H1 (cell line): ENCODE data around the gene ZFAND2B. TPM values are rescaled to one million over a fixed set of nuclear protein-coding genes. Genes with fewer than 3 reads are reported as not detected.

Source experiments
- CTCF ChIA-PET: fragments of 300-600 bp; sonication (Branson Sonifier 250); formaldehyde crosslinking; loops from one replicate; lab custom pipeline; 2021; ENCODE audit not compliant: partially characterized antibody; lab: Charles Lee
- POLR2A ChIA-PET: fragments of 300-600 bp; sonication (Branson Sonifier 250); formaldehyde crosslinking; loops from one replicate; lab custom pipeline; 2021; ENCODE audit warnings: inconsistent platforms; ENCODE audit not compliant: partially characterized antibody; lab: Charles Lee
- DNase-seq, 2 experiments: peaks; one replicate each; pipeline versions ENCODE4 v3.0.0 to v3.0.0-alpha.2; 2010 to 2022; ENCODE audit warnings: low spot score in 2 of 2, low read depth in 1 of 2, mixed read lengths in 1 of 2
- FAIRE-seq: peaks from 2 replicates; lab custom pipeline; 2011; peaks lifted over from hg19 to GRCh38; lab: Jason Lieb, UNC
- H2AFZ ChIP-seq: 2 replicates; pipeline ENCODE4 v1.8.1; 2012; ENCODE audit warnings: low read length, inconsistent platforms
- H2AK5ac ChIP-seq: 2 replicates; pipeline ENCODE4 v1.6.1; 2013; ENCODE audit warnings: low read depth, low read length
- H2BK120ac ChIP-seq: replicated peaks from 2 replicates; pipeline ENCODE3; 2013; ENCODE audit warnings: low read depth, low read length, inconsistent platforms
- H2BK12ac ChIP-seq: 2 replicates; pipeline ENCODE4 v1.6.1; 2013; ENCODE audit warnings: low read depth, low read length
- H2BK15ac ChIP-seq: 2 replicates; pipeline ENCODE4 v1.6.1; 2013; ENCODE audit warnings: low read length
- H2BK20ac ChIP-seq: 2 replicates; pipeline ENCODE4 v1.6.1; 2013; ENCODE audit warnings: low read length
- H2BK5ac ChIP-seq: 2 replicates; pipeline ENCODE4 v1.6.1; 2013; ENCODE audit warnings: low read depth, low read length
- H3K14ac ChIP-seq: 2 replicates; pipeline ENCODE4 v1.6.1; 2013; ENCODE audit warnings: inconsistent platforms; ENCODE audit not compliant: insufficient read length
- H3K18ac ChIP-seq: 2 replicates; pipeline ENCODE4 v1.6.1; 2013; ENCODE audit warnings: low read length; ENCODE audit errors: extremely low read depth
- H3K23ac ChIP-seq: 2 replicates; pipeline ENCODE4 v1.6.1; 2013; ENCODE audit warnings: inconsistent platforms; ENCODE audit not compliant: insufficient read length
- H3K23me2 ChIP-seq: 2 replicates; pipeline ENCODE4 v1.6.1; 2013; ENCODE audit warnings: low read depth, low read length
- H3K27ac ChIP-seq: 2 replicates; pipeline ENCODE4 v1.6.1; 2011; ENCODE audit warnings: low read depth, low read length, inconsistent platforms
- H3K27me3 ChIP-seq, 4 experiments: replicated peaks in 1 of 4; 1 replicate in 1 of 4; 2 replicates in 3 of 4; pipeline versions ENCODE4 v1.6.1 to v1.8.1; 2011 to 2013; ENCODE audit warnings: low read length in 3 of 4, mild to moderate bottlenecking in 3 of 4, inconsistent platforms in 2 of 4, mixed read lengths in 2 of 4, moderate library complexity in 1 of 4; ENCODE audit not compliant: control insufficient read depth in 3 of 4, insufficient read depth in 3 of 4; ENCODE audit errors: extremely low read depth in 1 of 4
- H3K36me3 ChIP-seq, 4 experiments: 2 replicates each; pipeline versions ENCODE4 v1.6.1 to v1.8.1; 2011 to 2013; ENCODE audit warnings: mild to moderate bottlenecking in 4 of 4, low read length in 3 of 4, moderate library complexity in 2 of 4, control low read depth in 1 of 4, inconsistent platforms in 1 of 4; ENCODE audit not compliant: insufficient read depth in 4 of 4, control insufficient read depth in 2 of 4
- H3K4ac ChIP-seq: replicated peaks from 2 replicates; pipeline ENCODE3; 2013; ENCODE audit warnings: low read length, low read depth, mixed read lengths, inconsistent platforms; ENCODE audit not compliant: insufficient read length
- H3K4me1 ChIP-seq, 4 experiments: replicated peaks in 1 of 4; 1 replicate in 1 of 4; 2 replicates in 3 of 4; pipeline versions ENCODE4 v1.6.1 to v1.8.1; 2011 to 2013; ENCODE audit warnings: low read length in 3 of 4, inconsistent platforms in 2 of 4, mixed read lengths in 1 of 4; ENCODE audit not compliant: insufficient read depth in 4 of 4, control insufficient read depth in 3 of 4
- H3K4me2 ChIP-seq, 2 experiments: 2 replicates each; pipeline versions ENCODE4 v1.6.1 to v1.8.1; 2011 to 2013; ENCODE audit warnings: low read depth in 2 of 2, low read length in 2 of 2, control low read depth in 1 of 2, inconsistent platforms in 1 of 2, mild to moderate bottlenecking in 1 of 2; ENCODE audit not compliant: insufficient read depth in 1 of 2
- H3K4me3 ChIP-seq, 4 experiments: fragments of 200-600, 300-600 bp in 1 of 4; sonication (generic), shearing (Covaris generic), sonication (Bioruptor Twin) in 1 of 4; 2 replicates each; pipeline versions ENCODE4 v1.5.1 to v1.8.1; 2011 to 2016; ENCODE audit warnings: low read length in 4 of 4, low read depth in 3 of 4, control low read depth in 2 of 4, inconsistent platforms in 2 of 4, mild to moderate bottlenecking in 2 of 4, mixed read lengths in 1 of 4, moderate library complexity in 1 of 4; ENCODE audit not compliant: insufficient read depth in 2 of 4; ENCODE audit errors: extremely low read depth in 1 of 4
- H3K56ac ChIP-seq: replicated peaks from 2 replicates; pipeline ENCODE3; 2013; ENCODE audit warnings: low read depth, mild to moderate bottlenecking, mixed read lengths, low read length, inconsistent platforms; ENCODE audit not compliant: insufficient read length
- H3K79me1 ChIP-seq: 2 replicates; pipeline ENCODE4 v1.6.1; 2013; ENCODE audit warnings: low read depth, low read length, control low read depth
- H3K79me2 ChIP-seq, 2 experiments: 2 replicates each; pipeline versions ENCODE4 v1.6.1 to v1.8.1; 2012 to 2013; ENCODE audit warnings: low read length in 2 of 2, mild to moderate bottlenecking in 2 of 2, inconsistent platforms in 1 of 2; ENCODE audit not compliant: insufficient read depth in 2 of 2, control insufficient read depth in 1 of 2
- H3K9ac ChIP-seq, 4 experiments: replicated peaks in 1 of 4; 1 replicate in 1 of 4; 2 replicates in 3 of 4; pipeline versions ENCODE4 v1.6.1 to v1.8.1; 2011 to 2013; ENCODE audit warnings: low read depth in 3 of 4, low read length in 3 of 4, control low read depth in 2 of 4, mild to moderate bottlenecking in 2 of 4, moderate library complexity in 2 of 4, inconsistent platforms in 1 of 4; ENCODE audit errors: extremely low read depth in 1 of 4
- H3K9me3 ChIP-seq, 2 experiments: 2 replicates each; pipeline versions ENCODE4 v1.6.1 to v1.8.1; 2012 to 2013; ENCODE audit warnings: mild to moderate bottlenecking in 2 of 2, moderate library complexity in 2 of 2, control low read depth in 1 of 2, inconsistent platforms in 1 of 2, low read depth in 1 of 2, low read length in 1 of 2, mixed read lengths in 1 of 2; ENCODE audit not compliant: insufficient read depth in 2 of 2
- H4K20me1 ChIP-seq, 2 experiments: replicated peaks in 1 of 2; 2 replicates each; pipeline versions ENCODE3 to v1.8.1; 2011 to 2013; ENCODE audit warnings: inconsistent platforms in 2 of 2, low read length in 2 of 2, mild to moderate bottlenecking in 1 of 2; ENCODE audit not compliant: insufficient read depth in 2 of 2, control insufficient read depth in 1 of 2
- H4K5ac ChIP-seq: 2 replicates; pipeline ENCODE4 v1.6.1; 2013; ENCODE audit warnings: low read length, low read depth, mixed read lengths, inconsistent platforms; ENCODE audit not compliant: insufficient read length
- H4K8ac ChIP-seq: 2 replicates; pipeline ENCODE4 v1.8.0; 2013; ENCODE audit warnings: mild to moderate bottlenecking, moderate library complexity, low read length, inconsistent platforms; ENCODE audit not compliant: insufficient read depth; ENCODE audit errors: extremely low read depth
- H4K91ac ChIP-seq: replicated peaks from 2 replicates; pipeline ENCODE3; 2013; ENCODE audit warnings: low read length, mixed read lengths, inconsistent platforms; ENCODE audit not compliant: insufficient read length
- CBX5 ChIP-seq: fragments of 300-800, 300-1000 bp; sonication (generic); IDR thresholded peaks from 2 replicates; pipeline ENCODE4 v1.7.1; 2016; ENCODE audit warnings: antibody characterized with exemption, low read length, low read depth
- CHD1 ChIP-seq: IDR thresholded peaks from 2 replicates; pipeline ENCODE4 v1.6.1; 2012; ENCODE audit warnings: low read depth, low read length, improper control_type of control experiment
- WGBS, 2 experiments: shearing (Covaris generic) in 1 of 2; methylation state at CpG; one replicate each; pipeline versions ENCODE4 v1.1.6 to v1.1.7; 2013 to 2015; ENCODE audit warnings: low lambda C conversion rate in 2 of 2, mixed read lengths in 2 of 2, inconsistent platforms in 1 of 2, low coverage in 1 of 2, missing lambda C conversion rate in 1 of 2; ENCODE audit not compliant: insufficient replicate concordance in 2 of 2, insufficient coverage in 1 of 2, insufficient read length in 1 of 2; ENCODE audit errors: extremely low coverage in 1 of 2, missing lambda C conversion rate in 1 of 2; 5-methylcytosine and 5-hydroxymethylcytosine counted together
- polyA plus RNA-seq, 7 experiments: library from polyadenylated mRNA; depleted of rRNA in 3 of 7; stranded (reverse) in 5 of 7; unstranded in 2 of 7; fragments of >200 nt in 5 of 7; fragments of 200-250 nt in 2 of 7; gene quantifications; 1 replicate in 5 of 7; 2 replicates in 1 of 7; 4 replicates in 1 of 7; pipeline versions ENCODE4 v1.2.1 to v1.2.3, GENCODE V29; 2011 to 2013; ENCODE audit warnings: missing spikeins in 2 of 7, mixed read lengths in 2 of 7
- total RNA-seq: library from RNA; stranded (reverse); fragmentation: NEBNext Ultra II Directional; extraction: Animal tissue kit (Norgen Biotek cat#: 25700); gene quantifications from 2 replicates; pipeline ENCODE4 v1.2.1, GENCODE V29; 2021

ZFAND2B gene
- total and polyA plus RNA-seq, 2 of the 8 experiments (the other 6 are each of a cell fraction or from before 2014, with no cell fraction given) = 16.0 to 17.9 TPM

DNA sequence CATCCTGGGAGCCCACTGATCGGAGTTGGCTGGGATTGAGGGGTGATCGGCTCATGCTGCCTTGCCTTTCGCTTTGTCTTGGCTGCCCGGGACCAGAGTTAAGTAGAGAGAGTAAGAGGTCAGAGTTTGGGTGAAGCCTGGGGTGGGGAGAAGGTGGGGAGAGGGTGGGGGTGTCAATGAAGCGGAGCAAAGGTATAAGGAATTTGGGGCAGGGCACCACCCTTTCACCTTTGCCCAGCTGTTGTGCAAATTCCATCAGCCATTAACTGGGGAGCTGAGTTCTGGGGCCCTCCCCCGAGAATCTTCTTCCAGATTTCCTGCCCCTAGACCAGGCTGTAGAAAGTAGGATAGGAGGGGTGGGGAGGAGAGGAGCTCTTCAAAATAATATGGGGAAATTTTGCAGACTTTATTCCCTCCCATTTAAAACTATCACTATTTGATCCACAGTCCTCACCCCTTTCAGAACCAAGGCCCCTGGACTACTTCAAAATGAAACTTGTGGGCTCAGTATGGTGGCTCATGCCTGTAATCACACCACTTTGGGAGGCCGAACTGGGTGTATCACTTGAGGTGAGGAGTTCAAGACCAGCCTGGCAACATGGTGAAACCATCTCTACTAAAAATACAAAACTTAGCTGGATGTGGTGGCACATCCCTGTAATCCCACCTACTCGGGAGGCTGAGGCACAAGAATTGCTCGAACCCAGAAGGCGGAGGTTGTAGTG lies 36.5 kb upstream of the ZFAND2B start, which contains the start of gene SLC23A3:
SLC23A3 (minus strand) TSS at position 100 of the 725 bp plus-strand sequence; CDS start at position 55, 45 bp downstream.
- Histone ChIP-seq H4K8ac (no peak within 1 kb of the TSS; the same call in 1 of the 2 replicates), H3K4me1 (no peaks in the 10 kb centered on the region), H3K4ac (no peak within 1 kb of the TSS), H3K23me2 (no peaks in the 10 kb centered on the region), H3K56ac (no peak within 1 kb of the TSS), H2BK12ac (no peak within 1 kb of the TSS), H3K27me3 (no peaks in the 10 kb centered on the region), H2BK120ac (no peak within 1 kb of the TSS), H3K18ac (no peak within 1 kb of the TSS), H3K9me3 (no peaks in the 10 kb centered on the region), H3K79me1 (no peaks in the 10 kb centered on the region; the same call in 1 of the 2 replicates), H2BK15ac (no peak within 1 kb of the TSS), H2BK20ac (no peak within 1 kb of the TSS), H3K79me2 (no peaks in the 10 kb centered on the region), H4K91ac (no peak within 1 kb of the TSS), H3K36me3 (peaks cover 0 to 7% (median 3%) of the 10 kb centered on the region in 4 experiments; a peak in 2 of 8 replicates), H3K4me2 (no peak within 1 kb of the TSS), H4K20me1 (peaks cover 0 to 4% of the 10 kb centered on the region in 2 experiments), H2AFZ (no peak within 1 kb of the TSS), H4K5ac (no peak within 1 kb of the TSS), H3K4me3 (no peak within 1 kb of the TSS), H3K9ac (no peak within 1 kb of the TSS), H3K27ac (no peak within 1 kb of the TSS), H2BK5ac (no peak within 1 kb of the TSS), H3K14ac (no peak within 1 kb of the TSS), H3K23ac (no peak within 1 kb of the TSS), H2AK5ac (no peak within 1 kb of the TSS)
- POLR2A ChIA-PET = interaction anchor here (1.0 to 2.2 kb wide), 2 partner anchors 36 to 80 kb away, joined by 3 to 7 read pairs; partner anchors contain the start of gene ZFAND2B
- DNase-seq (no peak), FAIRE-seq (no peak)
- CTCF ChIA-PET = interaction anchor here (0.7 to 8.3 kb wide), 20 partner anchors 11 to 318 kb away, joined by 3 to 71 read pairs (median 4); partner anchors contain the start of genes ANKZF1, ATG9A and NHEJ1
- WGBS, 2 experiments = 84% methylated on average over 10 of the region's 10 CpGs; no CpG with 5 or more reads in 1 of the 2 experiments
- TF ChIP-seq CBX5 (no peak), CHD1 (no peak)
